Activated CD4-positive, alpha-beta T cell treated with anti-CD3 and anti-CD28 coated beads, Interleukin-2, Interleukin-4, amounts not matched to agents 100 ng/mL and 50 ng/mL, durations not matched to agents 16 hours and 8 hours (primary cell): ENCODE data around the gene GPR15LG.
A peak's percentile ranks its signal among the peaks of the same experiment; 100 is the strongest.
"Not testable (repeated sequence)": the region's sequence is repeated elsewhere in the genome, so short reads cannot be mapped to it uniquely, and the experiment has no call there.

Experiments
- DNase-seq: peaks from one replicate; pipeline ENCODE4 v3.0.0-alpha.2; 2020; ENCODE audit warnings: low spot score

Gene GPR15LG

GRCh38 chr10:84173501-84173929 lies at the start of gene GPR15LG:
TSS of gene GPR15LG (plus strand) at chr10:84173801. CDS start at chr10:84173852, 51 bp downstream.
- DNase-seq = no peak

GRCh38 chr10:84125910-84126784 lies 47.5 kb upstream of the GPR15LG start:
- DNase-seq = not testable (repeated sequence)

DNA sequence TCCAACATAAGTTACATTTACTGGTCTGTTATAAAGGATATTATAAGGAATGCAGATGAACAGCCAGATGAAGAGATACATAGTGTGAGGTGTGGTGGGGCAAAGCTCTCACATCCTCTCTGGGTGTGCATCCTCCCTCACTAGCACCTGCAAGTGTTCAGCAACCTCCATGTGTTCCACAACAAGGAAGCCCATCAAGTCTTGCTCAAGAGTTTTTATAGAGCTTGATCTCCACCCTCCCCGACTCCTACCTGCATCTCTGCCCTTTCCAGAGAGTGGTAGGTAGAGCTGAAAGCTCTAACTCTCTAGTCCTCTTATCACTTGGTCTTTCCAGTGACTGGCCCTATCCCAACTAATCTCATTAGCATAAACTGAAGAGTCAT lies 46.8 kb upstream of the GPR15LG start:
- DNase-seq = no peak

DNA sequence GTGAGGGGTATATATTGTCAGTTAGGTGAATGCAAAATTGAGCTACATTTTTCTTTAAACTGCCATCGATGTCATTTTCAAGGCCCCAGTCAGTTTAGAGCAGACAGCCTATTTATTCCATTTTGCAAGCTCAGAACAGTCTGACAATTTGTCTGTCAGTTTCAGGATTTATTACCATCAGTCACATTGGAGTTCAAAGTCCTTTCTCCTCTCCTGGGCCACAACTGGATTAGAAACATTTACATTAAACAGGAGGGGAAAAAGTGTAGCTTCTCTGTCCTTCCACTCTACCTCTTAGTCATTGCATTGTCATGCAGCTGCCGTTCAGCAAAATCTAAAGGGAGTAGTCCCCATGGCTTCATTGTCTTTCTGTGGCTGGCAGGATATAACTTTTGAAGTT lies 37.8 kb upstream of the GPR15LG start:
- DNase-seq = no peak

DNA sequence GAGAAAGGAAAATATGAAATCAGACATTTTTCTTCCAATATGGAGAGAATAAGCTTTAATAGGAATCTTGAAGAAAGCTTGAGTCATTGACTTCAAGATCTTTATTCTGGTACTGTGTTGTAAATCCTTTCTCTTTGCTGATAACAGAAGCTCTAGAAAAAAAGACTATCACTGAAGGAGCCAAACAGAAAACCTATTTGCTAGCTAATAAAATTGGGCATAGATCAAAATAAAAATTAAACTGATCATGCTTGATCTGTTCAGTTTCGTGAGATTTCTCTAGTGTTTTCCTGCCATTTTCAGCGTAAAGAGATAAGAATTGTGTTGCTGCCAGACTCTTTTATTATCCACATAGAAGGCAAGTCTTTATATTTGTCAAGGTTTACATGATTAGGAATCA lies 35.8 kb upstream of the GPR15LG start:
- no peak for DNase-seq

GRCh38 chr10:84138478-84139125 lies 35.0 kb upstream of the GPR15LG start:
- peak; percentile 62 for DNase-seq

GRCh38 chr10:84139126-84140035 lies 34.2 kb upstream of the GPR15LG start, which contains the start of gene GHITM:
TSS of gene GHITM (plus strand) at chr10:84139509. CDS start at chr10:84141501, 1,992 bp downstream.
- peak; percentile 100 for DNase-seq

DNA sequence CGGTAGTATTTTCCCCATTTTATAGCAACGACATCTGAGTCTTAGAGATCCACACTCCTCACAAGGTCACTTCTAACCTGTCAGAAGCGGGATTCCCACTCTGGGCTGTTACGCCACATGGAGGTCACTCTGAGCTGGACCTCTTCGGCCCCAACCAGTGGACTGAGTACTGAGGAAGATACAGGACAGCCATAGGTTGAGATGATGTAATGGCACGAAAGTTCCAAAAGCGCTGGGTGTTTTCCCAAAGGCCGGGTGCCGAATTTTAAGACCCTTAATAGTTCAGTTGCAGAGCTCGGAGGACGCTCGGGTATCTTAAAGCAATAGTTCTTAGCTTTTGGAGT lies 33.6 kb upstream of the GPR15LG start:
- DNase-seq = no peak

GRCh38 chr10:84147347-84147746 lies 26.3 kb upstream of the GPR15LG start:
- DNase-seq = no peak

- DNase-seq = peak; percentile 33
These were observed 25.5 kb upstream of the GPR15LG start for GRCh38 chr10:84148006-84148597.

GRCh38 chr10:84149854-84150253 lies 23.7 kb upstream of the GPR15LG start:
- no peak for DNase-seq

DNA sequence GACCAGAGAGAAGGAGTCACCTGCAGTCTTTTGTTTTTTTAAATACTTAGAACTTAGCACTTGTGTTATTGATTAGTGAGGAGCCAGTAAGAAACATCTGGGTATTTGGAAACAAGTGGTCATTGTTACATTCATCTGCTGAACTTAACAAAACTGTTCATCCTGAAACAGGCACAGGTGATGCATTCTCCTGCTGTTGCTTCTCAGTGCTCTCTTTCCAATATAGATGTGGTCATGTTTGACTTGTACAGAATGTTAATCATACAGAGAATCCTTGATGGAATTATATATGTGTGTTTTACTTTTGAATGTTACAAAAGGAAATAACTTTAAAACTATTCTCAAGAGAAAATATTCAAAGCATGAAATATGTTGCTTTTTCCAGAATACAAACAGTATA lies 20.8 kb upstream of the GPR15LG start:
- no peak for DNase-seq

DNA sequence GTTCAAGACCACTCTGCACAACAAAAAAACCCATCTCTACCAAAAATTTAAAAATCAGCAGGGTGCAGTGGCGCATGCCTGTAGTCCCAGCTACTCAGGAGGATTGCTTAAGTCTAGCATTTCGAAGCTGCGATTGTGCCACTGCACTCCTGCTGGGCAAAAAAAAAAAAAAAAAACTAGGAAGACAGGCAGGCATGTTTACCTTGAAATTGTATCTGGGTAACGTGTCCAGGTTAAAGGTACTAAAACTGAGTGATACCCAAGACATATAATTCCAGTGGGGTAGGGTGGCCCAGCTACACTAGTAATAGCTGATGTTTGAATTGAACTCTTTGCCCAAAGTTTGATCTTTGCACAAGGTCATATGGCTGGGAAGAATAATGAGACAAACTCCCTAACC lies 18.1 kb upstream of the GPR15LG start:
- no peak for DNase-seq

DNA sequence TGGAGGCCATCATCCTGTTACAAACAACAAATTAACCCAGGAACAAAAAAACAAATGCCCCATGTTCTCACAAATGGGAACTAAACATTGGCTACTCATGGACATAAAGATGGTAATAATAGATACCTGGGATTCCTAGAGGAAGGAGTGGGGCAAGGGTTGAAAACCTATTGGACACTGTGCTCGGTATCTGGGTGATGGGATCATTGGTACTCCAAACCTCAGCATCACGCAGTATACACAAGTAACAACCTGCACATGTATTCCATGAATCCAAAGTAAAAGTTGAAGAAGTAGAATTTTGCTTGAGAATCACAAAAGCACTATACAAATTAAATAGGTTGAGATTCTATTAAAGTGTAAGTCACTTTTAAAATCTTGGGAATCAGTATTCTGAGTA lies 17.6 kb upstream of the GPR15LG start:
- DNase-seq = no peak

GRCh38 chr10:84156768-84157167 lies 16.8 kb upstream of the GPR15LG start:
- peak; percentile 41 for DNase-seq

- no peak for DNase-seq
These were observed 15.5 kb upstream of the GPR15LG start for GRCh38 chr10:84158061-84158460.

GRCh38 chr10:84158550-84158949 lies 15.1 kb upstream of the GPR15LG start:
- no peak for DNase-seq

- DNase-seq = no peak
These were observed 14.4 kb upstream of the GPR15LG start for GRCh38 chr10:84159076-84159685.

DNA sequence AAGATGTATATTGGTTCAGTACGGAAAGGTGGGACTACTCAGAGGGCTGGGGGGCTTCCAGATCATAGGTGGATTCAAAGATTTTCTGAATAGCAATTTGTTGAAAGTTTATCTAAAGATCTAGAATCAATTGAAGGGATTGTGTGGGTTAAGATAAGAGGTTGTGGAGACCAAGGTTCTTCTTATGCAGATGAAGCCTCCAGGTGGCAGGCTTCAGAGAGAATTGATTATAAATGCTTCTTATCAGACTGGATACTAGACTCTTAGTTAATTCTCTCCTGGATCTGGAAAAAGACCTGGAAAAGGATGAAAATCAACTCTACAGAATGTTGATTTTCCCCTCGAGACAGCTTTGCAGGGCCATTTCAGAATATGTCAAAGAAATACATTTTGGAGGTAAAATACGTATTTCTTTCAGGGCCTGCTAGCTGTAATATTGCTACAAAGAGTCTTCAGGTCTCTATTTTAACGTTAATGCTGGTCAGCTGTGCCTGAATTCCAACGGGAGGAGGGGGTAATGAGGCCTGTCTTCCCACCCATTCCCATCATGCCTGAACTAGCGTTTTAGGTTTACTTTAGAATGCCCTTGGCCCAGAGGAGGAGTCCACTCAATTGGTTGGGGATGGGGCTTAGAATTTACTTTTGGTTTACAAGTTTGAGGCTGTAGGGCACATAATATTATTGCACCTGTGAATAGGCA lies 12.8 kb upstream of the GPR15LG start:
- no peak for DNase-seq

DNA sequence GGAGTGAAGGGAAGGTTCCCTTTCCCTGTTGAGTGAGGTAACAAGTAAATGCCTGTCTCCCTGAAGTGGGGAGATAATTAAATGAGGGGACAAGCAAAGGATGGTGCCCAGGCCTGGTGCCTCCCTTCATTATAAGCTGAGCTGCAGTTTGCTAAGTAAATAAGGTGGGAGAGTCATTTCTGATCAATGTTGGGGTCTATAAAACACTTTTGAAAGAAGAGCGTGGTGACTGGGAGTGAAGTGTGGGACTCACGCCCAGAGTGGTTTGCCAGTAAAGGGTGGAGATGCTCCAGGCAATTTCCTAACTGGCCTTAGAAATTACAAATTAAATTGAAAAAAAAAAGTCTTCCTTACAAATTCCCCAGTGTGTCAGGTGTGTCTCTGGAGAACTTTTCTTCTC lies 9.6 kb upstream of the GPR15LG start:
- DNase-seq = no peak

- DNase-seq = no peak
These were observed 9.2 kb upstream of the GPR15LG start for GRCh38 chr10:84164442-84164841.
